GM18873 (cell line): ENCODE results near the gene TMEM247.
A peak's percentile ranks its signal among the peaks of the same experiment; 100 is the strongest.

Source experiments
- ATAC-seq: cut with Tn5 transposase; IDR thresholded peaks from one replicate; pipeline ENCODE4 v1.9.1; 2021; ENCODE audit warnings: mild to moderate bottlenecking, moderate library complexity, moderate number of reproducible peaks; ENCODE audit not compliant: unreplicated experiment, low FRiP score

The TMEM247 gene

GRCh38 chr2:46487667-46488335 lies 8.4 kb downstream of the TMEM247 start:
- ATAC-seq = no peak

GRCh38 chr2:46488389-46488788 lies 9.0 kb downstream of the TMEM247 start:
- no peak for ATAC-seq

- ATAC-seq = no peak
Measured at GRCh38 chr2:46489423-46490174, 10.2 kb downstream of the TMEM247 start.

GRCh38 chr2:46490521-46491141 lies 11.3 kb downstream of the TMEM247 start:
- peak; percentile 53 for ATAC-seq

GRCh38 chr2:46492301-46492700 lies 12.9 kb downstream of the TMEM247 start:
- no peak for ATAC-seq

- ATAC-seq = peak; percentile 74
Measured at GRCh38 chr2:46493241-46493970, 14.0 kb downstream of the TMEM247 start.

GRCh38 chr2:46493971-46494250 lies 14.5 kb downstream of the TMEM247 start:
- ATAC-seq = no peak

- no peak for ATAC-seq
Measured at GRCh38 chr2:46494596-46494995, 15.2 kb downstream of the TMEM247 start.

- no peak for ATAC-seq
Measured at GRCh38 chr2:46495231-46496030, 16.1 kb downstream of the TMEM247 start.

GRCh38 chr2:46497766-46498165 lies 18.4 kb downstream of the TMEM247 start:
- ATAC-seq = no peak

- no peak for ATAC-seq
Measured at GRCh38 chr2:46498681-46499080, 19.3 kb downstream of the TMEM247 start.

- ATAC-seq = no peak
Measured at GRCh38 chr2:46499392-46499785, 20.0 kb downstream of the TMEM247 start.

GRCh38 chr2:46500801-46501200 lies 21.4 kb downstream of the TMEM247 start:
- ATAC-seq = no peak

- ATAC-seq = no peak
Measured at GRCh38 chr2:46502291-46502885, 23.0 kb downstream of the TMEM247 start.

GRCh38 chr2:46503686-46504085 lies 24.3 kb downstream of the TMEM247 start:
- ATAC-seq = no peak

- no peak for ATAC-seq
Measured at GRCh38 chr2:46504221-46504620, 24.9 kb downstream of the TMEM247 start.

- ATAC-seq = no peak
Measured at GRCh38 chr2:46504685-46505471, 25.5 kb downstream of the TMEM247 start.

GRCh38 chr2:46505472-46505783 lies 26.1 kb downstream of the TMEM247 start:
- ATAC-seq = no peak

- ATAC-seq = no peak
Measured at GRCh38 chr2:46506131-46506706, 26.9 kb downstream of the TMEM247 start.
